ENCODE measurements around the gene PHLDB3.
"Not testable (repeated sequence)": the region's sequence is repeated elsewhere in the genome, so short reads cannot be mapped to it uniquely, and the experiment has no call there.

PHLDB3 gene

DNA sequence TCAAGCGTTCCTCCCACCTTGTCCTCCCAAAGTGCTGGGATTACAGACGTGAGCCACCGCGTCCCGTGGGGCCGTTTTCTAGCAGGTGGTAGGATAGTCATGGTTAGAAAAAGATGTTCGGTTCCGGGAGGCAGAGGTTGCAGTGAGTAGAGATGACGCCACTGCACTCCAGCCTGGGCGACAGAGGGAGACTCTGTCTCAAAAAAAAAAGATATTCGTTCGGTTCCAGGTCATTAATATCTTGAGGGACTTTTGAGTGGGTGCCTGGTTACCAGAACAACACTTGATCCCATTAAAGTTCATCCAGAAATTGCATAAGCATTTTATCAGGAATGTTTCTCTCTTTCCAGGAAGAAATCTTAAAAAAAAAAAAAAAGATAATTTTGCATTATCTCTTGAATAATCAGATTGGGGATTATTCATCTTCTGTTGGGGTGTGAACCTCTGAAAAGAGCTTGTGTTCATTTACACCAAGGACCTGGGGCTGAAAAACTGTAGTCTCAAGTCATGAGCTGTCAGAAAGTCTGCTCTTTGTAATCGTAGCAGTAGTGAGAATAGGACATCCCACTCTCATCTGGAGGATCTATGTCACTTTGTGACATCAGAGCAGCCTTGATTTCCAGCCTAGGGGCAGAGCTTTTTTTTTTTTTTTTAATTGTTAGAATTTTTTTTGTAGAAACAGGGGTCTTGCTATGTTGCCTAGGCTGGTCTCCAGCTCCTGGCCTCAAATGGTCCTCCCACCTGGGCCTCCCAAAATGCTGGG lies 23.5 kb upstream of the PHLDB3 start:
- no peak for DNase-seq (ENCODE audit: low read depth in 2 of 2)

- peak; percentile 44 to 55 for DNase-seq (ENCODE audit: low read depth in 2 of 2)
Observed at GRCh38 chr19:43526884-43527859, 22.6 kb upstream of the PHLDB3 start, which contains the start of gene ETHE1. Gene ETHE1, minus strand, starts transcription at chr19:43527201. Its CDS starts 24 bp downstream, at chr19:43527177.

DNA sequence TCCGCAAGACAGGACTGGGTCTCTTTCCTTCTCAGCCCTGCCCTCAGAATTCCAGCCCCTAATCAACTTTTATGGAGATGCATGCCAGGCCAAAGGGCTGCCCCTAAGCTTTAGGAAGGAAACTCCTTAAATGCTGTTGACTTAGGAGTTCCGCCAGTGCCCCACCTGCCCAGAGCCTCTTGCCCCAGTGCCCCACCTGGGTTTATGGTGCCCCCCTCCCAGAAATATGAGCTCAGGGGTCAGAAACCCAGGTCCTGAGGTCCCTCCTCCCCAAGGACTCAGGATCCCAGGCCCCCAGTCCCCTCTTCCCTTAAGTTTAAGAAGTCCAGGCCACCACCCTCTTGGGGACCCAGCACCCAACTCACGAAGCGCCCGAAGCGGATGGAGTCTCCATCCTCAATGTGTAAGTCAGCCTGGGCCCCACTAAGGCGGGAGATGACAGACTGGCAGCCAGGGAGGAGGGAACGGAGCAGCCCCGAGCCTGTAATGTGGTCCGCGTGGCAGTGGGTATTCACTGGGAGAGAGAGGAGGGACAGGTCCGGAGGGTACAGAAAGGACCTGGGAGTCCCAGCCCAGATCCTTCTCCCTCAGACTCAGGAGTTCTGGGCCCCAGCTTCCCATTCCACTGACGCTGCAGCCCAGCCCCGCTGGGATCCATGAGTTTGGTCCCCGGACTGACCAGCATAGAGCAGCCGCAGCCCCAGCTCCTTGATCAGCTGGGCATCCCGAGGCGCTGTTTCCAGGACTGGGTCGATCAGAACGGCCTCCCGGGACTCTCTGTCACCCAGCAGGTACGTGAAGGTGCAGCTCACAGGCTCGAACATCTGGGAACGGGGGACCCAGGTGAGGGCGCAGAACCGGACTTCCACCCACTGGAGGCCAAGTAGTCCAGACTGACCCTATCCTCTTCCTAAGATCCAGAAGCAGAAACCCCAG lies 21.6 kb upstream of the PHLDB3 start:
- DNase-seq (ENCODE audit: low read depth in 2 of 2): no peak

DNA sequence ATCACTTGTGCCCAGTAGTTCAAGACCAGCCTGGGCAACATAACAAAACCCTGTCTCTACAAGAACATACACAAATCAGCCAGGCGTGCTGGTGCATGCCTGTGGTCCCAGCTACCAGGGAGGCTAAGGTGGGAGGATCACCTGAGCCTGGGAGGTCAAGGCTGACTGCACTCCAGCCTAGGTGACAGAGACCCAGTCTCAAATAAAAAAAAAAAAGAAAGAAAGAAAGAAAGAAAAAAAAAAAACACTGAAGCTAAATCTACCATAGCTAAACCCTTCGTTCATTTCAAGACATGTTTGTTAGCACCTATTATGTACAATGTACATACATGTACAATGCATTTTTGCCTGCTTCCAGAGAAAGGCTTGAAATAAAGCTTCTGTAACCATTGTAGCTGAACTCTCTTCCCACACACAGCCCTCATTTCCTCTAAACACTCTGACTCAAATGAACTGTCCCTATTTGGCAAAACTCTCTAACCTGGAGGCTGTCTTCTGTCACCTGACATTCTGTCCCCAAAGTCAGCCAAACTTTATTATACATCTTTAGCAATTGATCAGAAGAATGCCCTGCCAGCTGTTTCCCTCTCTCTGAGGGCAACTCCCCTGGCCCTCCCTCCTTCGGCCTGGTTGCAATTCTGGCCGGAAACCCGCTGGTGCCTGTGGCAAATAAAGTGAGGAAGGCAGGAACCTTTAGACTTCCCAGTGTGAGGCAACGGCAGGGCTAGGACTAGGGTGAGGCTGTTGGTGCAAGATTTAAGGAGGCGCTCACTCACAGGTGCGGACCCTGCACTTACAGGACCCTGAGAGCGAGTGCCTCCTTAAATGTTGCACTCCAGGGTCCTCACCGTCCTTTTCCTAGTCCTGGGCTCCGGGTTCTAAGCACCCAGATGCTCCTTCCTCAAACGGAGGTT lies 20.6 kb upstream of the PHLDB3 start:
- no peak for DNase-seq (ENCODE audit: low read depth in 2 of 2)

- DNase-seq (ENCODE audit: low read depth in 2 of 2): not testable (repeated sequence)
Observed at GRCh38 chr19:43523696-43524095, 19.1 kb upstream of the PHLDB3 start.

DNA sequence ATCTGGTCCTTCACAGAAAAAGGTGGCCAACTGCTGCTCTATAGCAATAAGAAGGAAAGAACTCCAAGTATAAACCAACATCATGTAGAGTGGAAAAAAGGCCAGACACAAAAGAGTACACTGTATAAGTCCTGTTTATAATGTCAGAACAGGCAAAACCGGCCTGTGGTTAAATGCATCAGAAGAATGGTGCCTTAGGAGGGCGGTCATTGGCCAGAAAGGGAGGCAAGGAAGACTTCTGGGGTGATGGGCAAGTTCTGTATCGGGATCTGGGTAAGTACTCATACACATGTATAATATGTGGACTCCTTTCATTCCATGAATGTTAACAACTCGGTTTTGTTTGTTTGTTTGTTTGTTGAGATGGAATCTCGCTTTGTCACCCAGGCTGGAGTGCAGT lies 18.4 kb upstream of the PHLDB3 start:
- no peak for DNase-seq (ENCODE audit: low read depth in 2 of 2)

DNA sequence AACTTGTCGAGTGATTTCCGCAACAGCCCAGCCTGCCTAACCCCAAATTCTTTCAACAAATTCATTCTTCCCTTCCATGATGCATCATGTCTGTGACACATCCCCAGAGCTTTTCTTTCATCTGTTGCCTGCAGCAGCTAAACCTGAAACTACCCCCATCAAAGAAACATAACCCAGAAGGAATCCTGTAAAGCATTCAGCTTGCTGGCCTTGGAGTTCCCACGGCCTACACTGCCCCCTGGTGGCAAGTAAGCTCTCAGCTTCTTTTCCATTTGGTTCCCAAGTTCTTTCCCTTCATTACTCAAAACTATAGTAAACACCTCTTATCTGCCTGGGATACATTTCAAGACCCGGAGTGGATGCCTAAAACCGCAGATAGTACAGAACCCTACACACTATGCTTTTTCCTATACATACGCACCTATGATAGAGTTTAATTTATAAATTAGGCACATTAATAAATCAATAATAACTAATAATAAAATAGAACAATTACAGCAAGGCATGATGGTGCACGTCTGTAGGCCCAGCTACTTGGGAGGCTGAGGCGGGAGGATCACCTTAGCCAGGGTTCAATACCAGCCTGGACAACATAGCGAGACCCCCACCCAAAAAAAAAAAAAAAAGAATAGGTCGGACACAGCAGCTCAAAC lies 15.0 kb upstream of the PHLDB3 start:
- peak; percentile 58 to 67 for DNase-seq (ENCODE audit: low read depth in 2 of 2)

- no peak for DNase-seq (ENCODE audit: low read depth in 2 of 2)
Observed at GRCh38 chr19:43518051-43518450, 13.5 kb upstream of the PHLDB3 start.

GRCh38 chr19:43512399-43512798 lies 7.9 kb upstream of the PHLDB3 start:
- not testable (repeated sequence) for DNase-seq (ENCODE audit: low read depth in 2 of 2)

- no peak for DNase-seq (ENCODE audit: low read depth in 2 of 2)
Observed at GRCh38 chr19:43511324-43511723, 6.8 kb upstream of the PHLDB3 start.

DNA sequence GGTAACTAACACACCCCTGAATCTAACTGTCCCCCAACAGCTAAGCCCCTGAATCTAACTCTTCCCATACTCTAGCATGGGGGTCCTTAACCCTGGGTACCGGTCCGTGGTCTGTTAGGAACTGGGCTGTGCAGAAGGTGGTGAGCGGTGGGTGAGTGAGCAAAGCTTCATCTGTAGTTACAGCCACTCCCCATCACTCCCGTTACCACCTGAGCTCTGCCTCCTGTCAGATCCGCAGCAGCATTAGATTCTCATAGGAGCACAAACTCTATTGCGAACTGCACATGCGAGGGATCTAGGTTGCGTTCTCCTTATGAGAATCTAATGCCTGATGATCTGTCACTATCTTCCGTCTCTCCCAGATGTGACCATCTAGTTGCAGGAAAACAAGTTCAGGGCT lies 6.2 kb upstream of the PHLDB3 start:
- no peak for DNase-seq (ENCODE audit: low read depth in 2 of 2)

GRCh38 chr19:43507880-43508279 lies 3.3 kb upstream of the PHLDB3 start:
- DNase-seq (ENCODE audit: low read depth in 2 of 2): no peak

GRCh38 chr19:43506629-43507028 lies 2.1 kb upstream of the PHLDB3 start:
- DNase-seq (ENCODE audit: low read depth in 2 of 2): no peak

GRCh38 chr19:43505941-43506340 lies 1.4 kb upstream of the PHLDB3 start:
- DNase-seq (ENCODE audit: low read depth in 2 of 2): no peak

GRCh38 chr19:43505186-43505456 lies 575 bp upstream of the PHLDB3 start:
- no peak for DNase-seq (ENCODE audit: low read depth in 2 of 2)

DNA sequence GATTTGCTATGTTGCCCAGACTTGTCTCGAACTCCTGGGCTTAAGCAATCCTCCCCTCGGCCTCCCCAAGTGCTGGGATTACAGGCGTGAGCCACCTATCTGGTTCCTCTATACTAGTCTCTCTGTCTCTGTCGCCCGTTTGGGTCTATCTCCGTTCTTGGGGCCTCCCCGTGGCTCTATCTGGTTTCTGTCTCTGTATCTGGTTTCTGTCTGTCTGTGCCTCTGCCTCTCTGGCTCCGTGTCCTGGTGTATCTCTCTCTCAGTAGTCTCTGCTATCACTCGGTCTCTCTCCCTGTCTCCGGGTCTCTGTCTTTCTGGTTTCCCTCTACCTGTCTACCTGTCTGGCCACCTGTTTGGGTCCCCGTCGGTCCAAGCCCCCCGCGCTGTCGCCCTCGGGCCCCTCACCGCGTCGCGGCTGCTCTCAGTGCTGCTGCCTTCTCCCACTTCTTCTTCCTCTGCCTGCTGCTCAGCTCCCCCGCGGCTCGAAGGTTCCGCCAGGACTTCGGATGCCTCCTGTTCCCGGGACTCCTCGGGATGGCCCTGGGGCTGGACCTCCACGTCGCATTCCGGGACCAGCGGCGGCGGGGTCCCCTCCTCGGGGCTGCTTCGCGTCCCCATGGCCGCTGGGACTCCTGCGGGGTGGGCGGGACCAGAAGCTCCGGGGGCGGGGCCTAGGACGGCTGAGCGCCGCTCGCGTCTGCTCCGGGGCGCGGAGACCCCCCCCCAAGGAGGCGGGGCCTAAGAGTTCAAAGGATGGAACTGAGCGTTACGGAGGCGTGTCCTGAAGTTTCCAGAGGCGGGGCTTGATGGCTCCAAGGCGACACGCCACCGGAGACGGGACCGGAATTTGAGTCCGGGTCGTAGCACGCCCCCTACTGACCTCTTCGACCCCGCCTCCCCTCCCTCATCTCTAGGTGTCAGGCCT lies 783 bp downstream of the PHLDB3 start:
- peak; percentile 97 to 100 for DNase-seq (ENCODE audit: low read depth in 2 of 2)

- no peak for DNase-seq (ENCODE audit: low read depth in 2 of 2)
Observed at GRCh38 chr19:43502419-43502976, 2.0 kb downstream of the PHLDB3 start.

GRCh38 chr19:43501661-43502418 lies 2.7 kb downstream of the PHLDB3 start:
- DNase-seq (ENCODE audit: low read depth in 2 of 2): no peak

All from activated CD8-positive, alpha-beta memory T cell treated with anti-CD3 and anti-CD28 coated beads for 4 hours (primary cell).